ENCODE measurements around the gene HDHD2.

HDHD2 gene

GRCh38 chr18:47062471-47062870, 87.8 kb downstream of the HDHD2 start:
- DNase-seq (ENCODE audit: low read depth) = no peak
